Stimulated activated naive CD8-positive, alpha-beta T cell treated with anti-CD3 and anti-CD28 coated beads, Interleukin-15, Interleukin-2, amounts not matched to agents 100 ng/mL and 50 ng/mL, for 24 hours (primary cell): ENCODE measurements around the gene TEX44.
"Not testable (repeated sequence)": the region's sequence is repeated elsewhere in the genome, so short reads cannot be mapped to it uniquely, and the experiment has no call there.

ENCODE experiments used
- H3K27ac Mint-ChIP-seq: one replicate; pipeline ENCODE4 v1.8.0; 2021; ENCODE audit warnings: mild to moderate bottlenecking, mixed read lengths
- H3K27me3 Mint-ChIP-seq: one replicate; pipeline ENCODE4 v1.8.0; 2021; ENCODE audit warnings: mixed read lengths
- H3K36me3 Mint-ChIP-seq: one replicate; pipeline ENCODE4 v1.8.0; 2021; ENCODE audit warnings: low read depth, mixed read lengths
- H3K4me1 Mint-ChIP-seq: one replicate; pipeline ENCODE4 v1.8.0; 2021; ENCODE audit warnings: low read depth, mixed read lengths
- H3K4me3 Mint-ChIP-seq: one replicate; pipeline ENCODE4 v1.8.0; 2021; ENCODE audit warnings: mild to moderate bottlenecking, mixed read lengths
- H3K9me3 Mint-ChIP-seq: one replicate; pipeline ENCODE4 v1.8.0; 2021; ENCODE audit warnings: mixed read lengths

Gene TEX44

GRCh38 chr2:231587744-231588143, 4.9 kb upstream of the TEX44 start:
- not testable (repeated sequence) for H3K27ac Mint-ChIP-seq, H3K4me3 Mint-ChIP-seq, H3K27me3 Mint-ChIP-seq

GRCh38 chr2:231589656-231590055, 3.0 kb upstream of the TEX44 start:
- Mint-ChIP-seq H3K27ac (no peak overlapping the region), H3K27me3 (no peaks in the 10 kb centered on the region)

More at GRCh38 chr2:231587744-231588143, 4.9 kb upstream of the TEX44 start:
- not testable (repeated sequence) for H3K9me3 Mint-ChIP-seq, H3K4me1 Mint-ChIP-seq, H3K36me3 Mint-ChIP-seq

GRCh38 chr2:231590614-231591013, 2.0 kb upstream of the TEX44 start:
- no peaks in the 10 kb centered on the region for H3K9me3 Mint-ChIP-seq
- H3K27ac Mint-ChIP-seq, result no peak overlapping the region
- no peaks in the 10 kb centered on the region for H3K27me3 Mint-ChIP-seq
- no peaks in the 10 kb centered on the region for H3K4me1 Mint-ChIP-seq
- no peaks in the 10 kb centered on the region for H3K36me3 Mint-ChIP-seq
- H3K4me3 Mint-ChIP-seq, result no peak overlapping the region

More at GRCh38 chr2:231589656-231590055, 3.0 kb upstream of the TEX44 start:
- Mint-ChIP-seq H3K4me3 (no peak overlapping the region), H3K4me1 (no peaks in the 10 kb centered on the region), H3K36me3 (no peaks in the 10 kb centered on the region), H3K9me3 (no peaks in the 10 kb centered on the region)

GRCh38 chr2:231593666-231594065, 1.0 kb downstream of the TEX44 start:
- H3K36me3 Mint-ChIP-seq, result no peaks in the 10 kb centered on the region
- H3K27me3 Mint-ChIP-seq, result no peaks in the 10 kb centered on the region
- H3K27ac Mint-ChIP-seq, result no peak overlapping the region
- no peak overlapping the region for H3K4me3 Mint-ChIP-seq
- no peaks in the 10 kb centered on the region for H3K9me3 Mint-ChIP-seq
- H3K4me1 Mint-ChIP-seq, result no peaks in the 10 kb centered on the region

DNA sequence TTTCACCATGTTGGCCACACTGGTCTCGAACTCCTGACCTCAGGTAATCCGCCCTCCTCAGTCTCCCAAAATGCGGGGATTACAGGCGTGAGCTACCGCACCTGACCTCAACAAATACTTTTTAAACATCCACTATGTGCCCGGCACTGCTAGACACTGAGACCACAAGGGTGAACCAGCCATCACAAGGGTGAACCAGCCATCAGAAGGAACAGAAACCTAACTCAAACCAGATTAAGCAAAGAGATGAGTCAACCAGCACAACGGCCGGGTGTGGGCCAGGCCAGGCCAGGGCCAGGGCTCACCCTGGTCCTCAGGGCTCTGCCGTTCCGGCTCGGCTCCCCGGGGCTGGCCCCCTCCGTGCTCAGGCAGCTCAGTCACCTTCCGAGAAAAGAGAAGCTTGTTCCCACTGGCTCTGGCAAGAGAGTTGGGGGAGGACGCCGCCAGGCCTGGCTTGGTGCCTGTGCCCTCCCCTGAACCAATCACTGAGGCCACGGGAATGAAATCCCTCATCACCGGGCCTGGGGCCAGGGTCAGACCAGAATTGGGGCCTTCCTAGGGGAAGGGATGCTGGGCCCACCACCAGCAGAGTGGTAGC, 4.4 kb downstream of the TEX44 start:
- H3K4me1 Mint-ChIP-seq, result no peaks in the 10 kb centered on the region
- H3K4me3 Mint-ChIP-seq, result no peak overlapping the region
- H3K9me3 Mint-ChIP-seq, result no peaks in the 10 kb centered on the region
- H3K27me3 Mint-ChIP-seq, result no peaks in the 10 kb centered on the region
- H3K27ac Mint-ChIP-seq, result no peak overlapping the region
- no peaks in the 10 kb centered on the region for H3K36me3 Mint-ChIP-seq

DNA sequence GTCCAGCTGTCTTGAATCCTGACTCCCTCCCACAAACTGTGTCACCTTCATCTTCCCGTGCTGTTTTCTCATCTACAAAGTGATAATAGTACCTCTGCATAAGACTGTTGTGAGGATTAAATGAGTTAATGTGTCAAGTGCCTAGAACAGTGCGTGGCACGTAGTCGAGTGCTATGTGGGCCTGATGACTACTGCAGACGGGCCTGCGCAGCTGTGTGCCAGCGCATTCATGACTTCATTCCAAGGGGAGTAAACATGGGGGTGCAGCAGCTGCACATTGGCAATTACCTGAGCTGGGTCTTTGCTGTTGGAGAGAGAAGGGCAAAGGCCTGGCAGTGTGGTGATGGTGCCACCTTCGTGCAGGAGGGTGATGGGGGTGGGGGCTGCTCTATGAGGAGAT, 5.0 kb downstream of the TEX44 start:
- Mint-ChIP-seq H3K27ac (no peak overlapping the region), H3K27me3 (no peaks in the 10 kb centered on the region), H3K4me1 (no peaks in the 10 kb centered on the region), H3K36me3 (no peaks in the 10 kb centered on the region), H3K4me3 (no peak overlapping the region), H3K9me3 (no peaks in the 10 kb centered on the region)

DNA sequence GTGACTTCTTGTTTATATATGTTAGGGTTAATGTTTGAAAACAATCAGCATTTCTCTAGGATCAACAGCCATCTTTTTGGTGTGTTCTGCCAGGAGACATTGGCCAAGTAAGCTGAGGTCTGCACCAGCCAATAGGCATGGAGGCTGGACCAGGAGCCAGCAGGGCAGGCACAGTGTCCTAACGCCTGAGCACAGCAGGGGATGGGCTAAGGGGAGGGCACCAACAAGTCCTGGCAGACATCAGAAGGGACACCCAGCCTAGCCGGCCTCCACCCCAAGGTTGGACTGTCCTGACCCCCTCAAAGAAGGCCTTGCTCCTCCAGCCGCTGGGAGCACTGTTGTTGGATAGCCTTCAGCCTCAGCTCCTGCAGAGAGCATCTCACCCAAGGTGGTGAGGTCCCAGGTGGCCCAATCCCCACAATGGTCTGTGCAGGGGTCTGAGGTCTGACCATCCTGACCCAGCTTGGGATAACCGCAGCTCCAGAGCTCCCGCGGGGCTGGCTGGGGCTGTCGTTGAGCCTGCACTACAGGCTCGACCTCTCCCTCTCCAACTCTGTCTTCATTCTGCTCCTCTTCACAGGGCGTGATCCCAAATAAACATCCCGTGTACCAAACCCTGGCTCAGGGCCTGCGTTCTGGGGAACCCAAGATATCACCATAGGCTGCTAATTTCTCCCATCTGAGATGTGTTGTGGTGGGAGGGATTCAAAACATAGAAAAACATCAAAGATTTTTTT, 8.1 kb downstream of the TEX44 start:
- H3K36me3 Mint-ChIP-seq, result no peaks in the 10 kb centered on the region
- H3K4me3 Mint-ChIP-seq, result no peak overlapping the region
- no peak overlapping the region for H3K27ac Mint-ChIP-seq

DNA sequence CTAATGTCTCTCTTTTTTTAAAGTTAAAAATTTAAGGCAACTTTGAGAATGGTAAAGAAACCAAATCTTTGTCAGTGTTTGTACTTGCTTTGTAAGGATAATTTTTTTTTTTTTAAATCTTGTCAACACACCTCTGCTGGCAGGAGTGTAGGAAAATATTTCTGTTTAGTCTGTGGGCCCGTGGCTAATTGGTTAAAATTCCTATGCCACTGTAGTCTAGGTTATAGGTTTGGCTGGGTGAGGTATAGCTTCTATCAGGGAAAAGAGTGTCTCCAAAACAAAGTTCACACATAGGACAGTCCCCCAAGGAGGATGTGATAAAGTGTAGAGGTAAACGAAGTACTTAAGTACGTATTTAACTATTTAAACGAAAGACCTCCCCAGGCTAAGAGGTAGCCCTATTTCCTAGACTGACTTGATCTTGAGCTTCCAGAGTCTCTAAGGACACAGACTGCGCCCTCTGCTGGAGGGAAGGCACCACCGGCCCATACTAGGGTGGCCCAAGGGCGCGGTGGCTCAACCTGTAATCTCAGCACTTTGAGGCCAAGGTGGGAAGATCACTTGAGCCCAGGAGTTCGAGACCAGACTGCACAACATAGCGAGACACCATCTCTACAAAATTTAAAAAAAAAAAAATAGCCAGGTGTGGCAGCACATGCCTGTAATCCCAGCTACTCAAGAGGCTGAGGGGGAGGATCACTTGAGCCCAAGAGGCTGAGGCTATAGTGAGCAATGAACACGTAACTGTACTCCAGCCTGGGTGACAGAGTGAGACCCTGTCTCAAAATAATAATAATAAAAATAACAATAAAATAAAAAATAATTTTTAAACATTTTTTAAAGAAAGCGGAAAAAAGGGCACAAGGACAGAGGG, 8.9 kb downstream of the TEX44 start:
- Mint-ChIP-seq H3K36me3 (no peaks in the 10 kb centered on the region), H3K27ac (no peak overlapping the region), H3K27me3 (no peaks in the 10 kb centered on the region), H3K9me3 (no peaks in the 10 kb centered on the region), H3K4me3 (no peak overlapping the region), H3K4me1 (peaks cover 9% of the 10 kb centered on the region)

More for the DNA sequence above, 8.1 kb downstream of the TEX44 start:
- no peaks in the 10 kb centered on the region for H3K9me3 Mint-ChIP-seq
- peaks cover 9% of the 10 kb centered on the region for H3K4me1 Mint-ChIP-seq
- no peaks in the 10 kb centered on the region for H3K27me3 Mint-ChIP-seq

- no peaks in the 10 kb centered on the region for H3K27me3 Mint-ChIP-seq
- no peaks in the 10 kb centered on the region for H3K36me3 Mint-ChIP-seq
- H3K4me1 Mint-ChIP-seq, result peaks cover 9% of the 10 kb centered on the region
- no peaks in the 10 kb centered on the region for H3K9me3 Mint-ChIP-seq
- H3K27ac Mint-ChIP-seq, result no peak overlapping the region
- no peak overlapping the region for H3K4me3 Mint-ChIP-seq
Measured at GRCh38 chr2:231602859-231603467, 10.3 kb downstream of the TEX44 start.

DNA sequence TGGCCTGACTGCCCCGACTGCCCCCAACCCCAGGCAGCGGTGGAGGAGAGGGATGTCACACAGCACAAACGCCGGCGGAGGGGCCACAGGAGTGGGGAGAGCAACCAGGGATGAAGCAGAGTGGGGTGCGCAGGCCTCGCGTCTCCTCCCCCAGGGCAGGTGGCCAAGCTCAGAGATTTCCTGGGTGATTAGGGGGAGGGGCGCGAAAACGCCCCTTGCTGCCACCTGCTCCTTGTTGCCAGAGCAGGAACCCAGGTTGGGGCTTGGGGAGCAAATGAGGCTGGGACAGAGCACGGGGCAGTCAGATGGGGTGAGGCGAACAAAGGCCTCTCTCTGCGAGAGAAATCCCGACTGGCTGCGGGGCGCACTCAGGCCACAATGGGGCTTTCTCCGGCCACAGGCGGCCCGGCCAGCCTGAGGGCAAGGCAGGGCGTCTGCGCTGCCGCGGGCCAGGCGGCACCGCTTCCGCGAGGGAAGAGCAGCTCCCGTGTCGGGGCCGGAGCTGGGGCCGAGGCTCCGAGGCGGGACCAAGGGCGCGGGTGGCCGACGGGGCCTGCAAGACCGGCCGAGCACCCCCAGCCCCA, 11.5 kb downstream of the TEX44 start:
- Mint-ChIP-seq H3K36me3 (no peaks in the 10 kb centered on the region), H3K27ac (peak overlapping the region; percentile 52), H3K9me3 (no peaks in the 10 kb centered on the region), H3K4me1 (peaks cover 9% of the 10 kb centered on the region), H3K27me3 (no peaks in the 10 kb centered on the region), H3K4me3 (peak overlapping the region; percentile 48)

GRCh38 chr2:231604685-231605606, 12.3 kb downstream of the TEX44 start:
- no peaks in the 10 kb centered on the region for H3K9me3 Mint-ChIP-seq
- H3K4me1 Mint-ChIP-seq, result peaks cover 9% of the 10 kb centered on the region
- no peaks in the 10 kb centered on the region for H3K36me3 Mint-ChIP-seq
- peak overlapping the region; percentile 57 for H3K27ac Mint-ChIP-seq
- H3K27me3 Mint-ChIP-seq, result no peaks in the 10 kb centered on the region
- peak overlapping the region; percentile 62 for H3K4me3 Mint-ChIP-seq

- no peaks in the 10 kb centered on the region for H3K9me3 Mint-ChIP-seq
- peak overlapping the region; percentile 57 for H3K27ac Mint-ChIP-seq
- H3K27me3 Mint-ChIP-seq, result no peaks in the 10 kb centered on the region
- H3K4me3 Mint-ChIP-seq, result peak overlapping the region; percentile 62
- no peaks in the 10 kb centered on the region for H3K36me3 Mint-ChIP-seq
- peaks cover 14% of the 10 kb centered on the region for H3K4me1 Mint-ChIP-seq
Measured at GRCh38 chr2:231605607-231606091, 13.0 kb downstream of the TEX44 start.

DNA sequence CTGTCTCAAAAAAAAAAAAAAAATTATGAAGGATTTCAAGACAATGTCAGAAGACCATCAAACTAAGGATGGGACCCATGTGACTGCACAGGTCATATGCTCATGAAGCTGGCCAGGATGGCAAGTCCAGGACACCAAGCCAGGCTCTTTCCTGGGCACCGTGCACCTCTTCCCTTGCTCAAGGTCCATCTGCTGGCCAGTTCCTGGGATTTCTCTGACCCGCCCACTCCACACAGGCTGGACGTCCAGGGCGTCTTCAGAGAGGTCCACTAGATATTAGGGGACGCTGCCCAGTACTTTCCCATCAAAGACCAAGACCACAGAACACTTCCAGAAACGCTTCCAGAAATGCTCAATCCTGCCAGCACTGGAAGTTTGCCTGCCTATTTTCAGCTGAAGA, 14.3 kb downstream of the TEX44 start:
- no peak overlapping the region for H3K27ac Mint-ChIP-seq
- H3K4me3 Mint-ChIP-seq, result no peak overlapping the region
- peaks cover 27% of the 10 kb centered on the region for H3K4me1 Mint-ChIP-seq
- no peaks in the 10 kb centered on the region for H3K36me3 Mint-ChIP-seq
- H3K9me3 Mint-ChIP-seq, result no peaks in the 10 kb centered on the region
- no peaks in the 10 kb centered on the region for H3K27me3 Mint-ChIP-seq
